ENCODE measurements around the gene ARID1B.

DNA sequence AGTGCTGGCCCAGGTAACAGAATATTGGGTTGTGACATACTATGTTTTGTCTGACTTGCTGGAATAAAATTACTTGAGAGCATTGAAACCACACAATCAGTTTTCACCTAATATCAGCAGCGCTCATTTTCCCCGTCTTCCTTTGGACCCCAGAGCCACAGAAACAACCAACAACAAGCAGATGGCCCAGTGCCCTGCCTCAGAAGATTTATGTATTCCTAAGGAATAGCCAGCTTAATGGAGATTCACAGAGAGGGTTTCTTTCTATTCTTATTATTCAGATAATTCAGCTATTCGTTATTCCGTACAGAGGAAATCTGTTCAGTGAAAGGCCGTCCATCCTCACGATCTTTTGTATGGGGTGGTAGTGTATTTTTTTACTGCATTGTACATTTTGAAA is 391.3 kb downstream of the ARID1B start:
- no peak for TF ChIP-seq POLR2AphosphoS5 (IDR thresholded peaks at IDR 0.05)
- TF ChIP-seq, protein P1, sequence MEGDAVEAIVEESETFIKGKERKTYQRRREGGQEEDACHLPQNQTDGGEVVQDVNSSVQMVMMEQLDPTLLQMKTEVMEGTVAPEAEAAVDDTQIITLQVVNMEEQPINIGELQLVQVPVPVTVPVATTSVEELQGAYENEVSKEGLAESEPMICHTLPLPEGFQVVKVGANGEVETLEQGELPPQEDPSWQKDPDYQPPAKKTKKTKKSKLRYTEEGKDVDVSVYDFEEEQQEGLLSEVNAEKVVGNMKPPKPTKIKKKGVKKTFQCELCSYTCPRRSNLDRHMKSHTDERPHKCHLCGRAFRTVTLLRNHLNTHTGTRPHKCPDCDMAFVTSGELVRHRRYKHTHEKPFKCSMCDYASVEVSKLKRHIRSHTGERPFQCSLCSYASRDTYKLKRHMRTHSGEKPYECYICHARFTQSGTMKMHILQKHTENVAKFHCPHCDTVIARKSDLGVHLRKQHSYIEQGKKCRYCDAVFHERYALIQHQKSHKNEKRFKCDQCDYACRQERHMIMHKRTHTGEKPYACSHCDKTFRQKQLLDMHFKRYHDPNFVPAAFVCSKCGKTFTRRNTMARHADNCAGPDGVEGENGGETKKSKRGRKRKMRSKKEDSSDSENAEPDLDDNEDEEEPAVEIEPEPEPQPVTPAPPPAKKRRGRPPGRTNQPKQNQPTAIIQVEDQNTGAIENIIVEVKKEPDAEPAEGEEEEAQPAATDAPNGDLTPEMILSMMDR (IDR thresholded peaks at IDR 0.05): no peak

All from transverse colon (tissue), 4 donors.